K562 (cell line): ENCODE measurements around the gene ZBTB32. TPM values are rescaled to one million over a fixed set of nuclear protein-coding genes. Genes with fewer than 3 reads are reported as not detected.

Experiments used
- BRF1 ChIP-seq: IDR thresholded peaks from 3 replicates; pipeline ENCODE4 v1.6.1; 2011; ENCODE audit warnings: borderline replicate concordance, mild to moderate bottlenecking; ENCODE audit not compliant: insufficient read length; ENCODE audit errors: extremely low read depth
- CEBPB ChIP-seq: fragments of 450-650 bp; IDR thresholded peaks from 2 replicates; pipeline ENCODE4 v1.6.1; 2016; ENCODE audit warnings: missing genetic modification characterization, missing compliant biosample characterization
- CEBPG ChIP-seq, 3 experiments: fragments of 200-800 bp in 1 of 3; sonication (Bioruptor generic) in 1 of 3; sonication (generic) in 1 of 3; formaldehyde crosslinking in 1 of 3; IDR thresholded peaks in 2 of 3; conservative IDR thresholded peaks in 1 of 3; 2 replicates each; pipeline versions ENCODE4 v1.6.1 to v1.8.0; 2016 to 2022; ENCODE audit warnings: missing compliant biosample characterization in 2 of 3, missing genetic modification characterization in 2 of 3, mild to moderate bottlenecking in 1 of 3, missing genetic modification reagents in 1 of 3
- CHD1 ChIP-seq: fragments of 200-600 bp; sonication (generic); IDR thresholded peaks from one replicate; pipeline ENCODE4 v1.6.1; 2012; ENCODE audit warnings: mild to moderate bottlenecking, moderate library complexity, low read length, inconsistent platforms
- DPF2 ChIP-seq: fragments of 450-650 bp; IDR thresholded peaks from 2 replicates; pipeline ENCODE4 v1.6.1; 2016
- EWSR1 ChIP-seq: fragments of 450-650 bp; IDR thresholded peaks from 2 replicates; pipeline ENCODE4 v1.6.1; 2018; ENCODE audit warnings: borderline replicate concordance, mild to moderate bottlenecking, low read depth, moderate library complexity; ENCODE audit not compliant: partially characterized antibody
- HMGN3 ChIP-seq: IDR thresholded peaks from 2 replicates; pipeline ENCODE4 v1.6.1; 2011; ENCODE audit warnings: borderline replicate concordance, low read depth, mild to moderate bottlenecking, mixed read lengths, low read length; ENCODE audit not compliant: insufficient read length; ENCODE audit errors: extremely low read depth
- IFI16 ChIP-seq: fragments of 250-450 bp; sonication (Bioruptor Pico); IDR thresholded peaks from 2 replicates; pipeline ENCODE4 v2.1.2; 2022; ENCODE audit warnings: mild to moderate bottlenecking, inconsistent platforms
- MEF2D ChIP-seq: conservative IDR thresholded peaks from 2 replicates; pipeline ENCODE4 v1.6.1; 2016; ENCODE audit warnings: low read depth, missing genetic modification characterization, missing compliant biosample characterization
- MYBL2 ChIP-seq, 2 experiments: fragments of 450-650 bp in 1 of 2; sonication (generic) in 1 of 2; formaldehyde crosslinking in 1 of 2; IDR thresholded peaks; 2 replicates each; pipeline versions ENCODE4 v1.6.1 to v1.8.1; 2017 to 2022; ENCODE audit warnings: borderline replicate concordance in 1 of 2, inconsistent platforms in 1 of 2, low read depth in 1 of 2, mild to moderate bottlenecking in 1 of 2, missing genetic modification reagents in 1 of 2, moderate library complexity in 1 of 2
- NFRKB ChIP-seq: fragments of 450-650 bp; IDR thresholded peaks from 2 replicates; pipeline ENCODE4 v1.6.1; 2016; ENCODE audit warnings: low read depth
- POLR2B ChIP-seq: fragments of 450-650 bp; IDR thresholded peaks from 2 replicates; pipeline ENCODE4 v1.6.1; 2018; ENCODE audit warnings: low read depth; ENCODE audit not compliant: partially characterized antibody
- RBM34 ChIP-seq: fragments of 200-400 bp; formaldehyde crosslinking; IDR thresholded peaks from 2 replicates; pipeline ENCODE4 v1.6.1; 2018; ENCODE audit warnings: low read length, borderline replicate concordance; ENCODE audit not compliant: insufficient read depth
- SNRNP70 ChIP-seq: fragments of 200-400 bp; formaldehyde crosslinking; optimal IDR thresholded peaks from 2 replicates; pipeline ENCODE3; 2017; ENCODE audit warnings: low read depth, low read length
- ZBTB7A ChIP-seq: IDR thresholded peaks from 2 replicates; pipeline ENCODE4 v1.6.1; 2011; ENCODE audit warnings: low read depth, mild to moderate bottlenecking, low read length, moderate library complexity, borderline replicate concordance; ENCODE audit not compliant: control insufficient read depth
- ZFP36 ChIP-seq: fragments of 150-350 bp; IDR thresholded peaks from 2 replicates; pipeline ENCODE4 v1.6.1; 2018; ENCODE audit warnings: low read length, low read depth; ENCODE audit not compliant: partially characterized antibody
- ZFX ChIP-seq: sonication (generic); formaldehyde crosslinking; IDR thresholded peaks from 2 replicates; pipeline ENCODE4 v1.8.0; 2022; ENCODE audit warnings: mild to moderate bottlenecking, missing genetic modification reagents, moderate library complexity
- polyA plus RNA-seq, 8 experiments: library from polyadenylated mRNA; depleted of rRNA in 4 of 8; stranded (reverse) in 5 of 8; unstranded in 3 of 8; fragments of >200 nt; fragmentation: Nextera tagmentation in 2 of 8; fragmentation: Illumina TruSeq in 1 of 8; extraction: Ambion mirVana in 2 of 8; extraction: Trizol in 1 of 8; gene quantifications; 2 replicates each; pipeline versions ENCODE4 v1.2.1 to v1.2.3, GENCODE V29; 2011 to 2014; ENCODE audit warnings: inconsistent platforms in 1 of 8, missing spikeins in 1 of 8
- total RNA-seq, 7 experiments: library from RNA; depleted of rRNA in 6 of 7; stranded (reverse); fragments of >200 nt in 6 of 7; fragmentation: Illumina TruSeq in 2 of 7; extraction: Trizol in 2 of 7; gene quantifications; 2 replicates each; pipeline versions ENCODE4 v1.2.1 to v1.2.3, GENCODE V29; 2011 to 2021; ENCODE audit warnings: low replicate concordance in 1 of 7
- TF ChIP-seq, protein P1 (sequence below): IDR thresholded peaks from 2 replicates; pipeline ENCODE4 v1.6.1; 2011; ENCODE audit warnings: borderline replicate concordance, low read depth, mild to moderate bottlenecking, moderate library complexity, low read length; ENCODE audit not compliant: insufficient read depth, poor library complexity, severe bottlenecking
- TF ChIP-seq, protein P2 (sequence below): sonication (generic); formaldehyde crosslinking; IDR thresholded peaks from 2 replicates; pipeline ENCODE4 v1.5.0; 2020; ENCODE audit warnings: missing genetic modification reagents
- TF ChIP-seq, protein P3 (sequence below): fragments of 450-650 bp; IDR thresholded peaks from 2 replicates; pipeline ENCODE4 v1.6.1; 2016; ENCODE audit warnings: antibody characterized with exemption
- TF ChIP-seq, protein P4 (sequence below): fragments of 250-450 bp; sonication (Bioruptor Pico); IDR thresholded peaks from 2 replicates; pipeline ENCODE4 v1.5.1; 2021; ENCODE audit warnings: mild to moderate bottlenecking

The ZBTB32 gene
- total and polyA plus RNA-seq, 9 of the 15 experiments (the other 6 are each of a cell fraction or from before 2014, with no cell fraction given), result 0.20 TPM; not detected in 8

DNA sequence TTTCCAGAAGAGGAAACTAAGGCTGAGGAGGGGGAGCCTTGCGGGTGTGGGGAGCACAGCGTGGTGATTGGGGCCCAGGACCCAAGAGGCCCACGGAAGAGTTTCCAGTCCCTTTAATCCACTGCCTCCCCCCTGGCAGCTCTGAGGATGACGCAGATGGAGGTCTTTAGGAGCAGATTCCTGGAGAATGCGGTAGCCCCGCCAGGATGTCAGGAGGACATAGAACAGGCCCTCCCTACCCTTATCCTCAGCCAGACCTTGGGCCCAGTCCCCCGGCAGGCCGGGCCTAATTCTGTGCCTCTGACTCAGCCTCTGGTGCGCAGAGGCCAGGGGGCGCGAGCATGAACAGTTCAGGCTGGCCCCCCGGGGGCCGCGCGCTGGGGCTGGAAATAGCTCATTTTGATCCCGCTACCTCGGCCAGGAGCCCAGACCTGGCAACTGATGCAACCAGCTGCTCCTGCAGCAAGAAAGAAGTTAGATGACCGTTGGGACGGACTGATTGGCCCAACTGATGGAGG, 52.9 kb downstream of the ZBTB32 start (continued):
- no peak for TF ChIP-seq MYBL2 (IDR thresholded peaks at IDR 0.05; ENCODE audit: low read depth)
- TF ChIP-seq MYBL2 (CRISPR knock-in tag; IDR thresholded peaks at IDR 0.05; ENCODE audit: borderline replicate concordance), result no peak
- peak; percentile 33 for TF ChIP-seq CHD1
- TF ChIP-seq HMGN3, result peak; percentile 54
- 0 out of 2 replicates have a peak, but pooled peaks have one; percentile 13 for TF ChIP-seq CEBPB (tag)
- TF ChIP-seq, protein P1, sequence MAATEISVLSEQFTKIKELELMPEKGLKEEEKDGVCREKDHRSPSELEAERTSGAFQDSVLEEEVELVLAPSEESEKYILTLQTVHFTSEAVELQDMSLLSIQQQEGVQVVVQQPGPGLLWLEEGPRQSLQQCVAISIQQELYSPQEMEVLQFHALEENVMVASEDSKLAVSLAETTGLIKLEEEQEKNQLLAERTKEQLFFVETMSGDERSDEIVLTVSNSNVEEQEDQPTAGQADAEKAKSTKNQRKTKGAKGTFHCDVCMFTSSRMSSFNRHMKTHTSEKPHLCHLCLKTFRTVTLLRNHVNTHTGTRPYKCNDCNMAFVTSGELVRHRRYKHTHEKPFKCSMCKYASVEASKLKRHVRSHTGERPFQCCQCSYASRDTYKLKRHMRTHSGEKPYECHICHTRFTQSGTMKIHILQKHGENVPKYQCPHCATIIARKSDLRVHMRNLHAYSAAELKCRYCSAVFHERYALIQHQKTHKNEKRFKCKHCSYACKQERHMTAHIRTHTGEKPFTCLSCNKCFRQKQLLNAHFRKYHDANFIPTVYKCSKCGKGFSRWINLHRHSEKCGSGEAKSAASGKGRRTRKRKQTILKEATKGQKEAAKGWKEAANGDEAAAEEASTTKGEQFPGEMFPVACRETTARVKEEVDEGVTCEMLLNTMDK, result no peak
- no peak for TF ChIP-seq RBM34
- no peak for TF ChIP-seq IFI16 (CRISPR knock-in tag)
- TF ChIP-seq SNRNP70, result no peak
- TF ChIP-seq ZFP36, result no peak
- peak; percentile 90 for TF ChIP-seq ZBTB7A
- TF ChIP-seq, protein P2, sequence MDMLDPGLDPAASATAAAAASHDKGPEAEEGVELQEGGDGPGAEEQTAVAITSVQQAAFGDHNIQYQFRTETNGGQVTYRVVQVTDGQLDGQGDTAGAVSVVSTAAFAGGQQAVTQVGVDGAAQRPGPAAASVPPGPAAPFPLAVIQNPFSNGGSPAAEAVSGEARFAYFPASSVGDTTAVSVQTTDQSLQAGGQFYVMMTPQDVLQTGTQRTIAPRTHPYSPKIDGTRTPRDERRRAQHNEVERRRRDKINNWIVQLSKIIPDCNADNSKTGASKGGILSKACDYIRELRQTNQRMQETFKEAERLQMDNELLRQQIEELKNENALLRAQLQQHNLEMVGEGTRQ (CRISPR knock-in tag), result no peak
- TF ChIP-seq POLR2B, result peak; percentile 18
- TF ChIP-seq, protein P3, sequence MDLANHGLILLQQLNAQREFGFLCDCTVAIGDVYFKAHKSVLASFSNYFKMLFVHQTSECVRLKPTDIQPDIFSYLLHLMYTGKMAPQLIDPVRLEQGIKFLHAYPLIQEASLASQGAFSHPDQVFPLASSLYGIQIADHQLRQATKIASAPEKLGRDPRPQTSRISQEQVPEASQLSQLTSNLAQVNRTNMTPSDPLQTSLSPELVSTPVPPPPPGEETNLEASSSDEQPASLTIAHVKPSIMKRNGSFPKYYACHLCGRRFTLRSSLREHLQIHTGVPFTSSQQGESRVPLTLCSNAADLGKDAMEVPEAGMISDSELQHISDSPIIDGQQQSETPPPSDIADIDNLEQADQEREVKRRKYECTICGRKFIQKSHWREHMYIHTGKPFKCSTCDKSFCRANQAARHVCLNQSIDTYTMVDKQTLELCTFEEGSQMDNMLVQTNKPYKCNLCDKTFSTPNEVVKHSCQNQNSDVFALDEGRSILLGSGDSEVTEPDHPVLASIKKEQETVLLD, result 0 out of 2 replicates have a peak, but pooled peaks have one; percentile 43
- TF ChIP-seq EWSR1, result no peak
- TF ChIP-seq NFRKB, result no peak; the same call in 1 of the 2 replicates
- TF ChIP-seq ZFX (CRISPR knock-in tag), result peak; percentile 74
- TF ChIP-seq, protein P4, sequence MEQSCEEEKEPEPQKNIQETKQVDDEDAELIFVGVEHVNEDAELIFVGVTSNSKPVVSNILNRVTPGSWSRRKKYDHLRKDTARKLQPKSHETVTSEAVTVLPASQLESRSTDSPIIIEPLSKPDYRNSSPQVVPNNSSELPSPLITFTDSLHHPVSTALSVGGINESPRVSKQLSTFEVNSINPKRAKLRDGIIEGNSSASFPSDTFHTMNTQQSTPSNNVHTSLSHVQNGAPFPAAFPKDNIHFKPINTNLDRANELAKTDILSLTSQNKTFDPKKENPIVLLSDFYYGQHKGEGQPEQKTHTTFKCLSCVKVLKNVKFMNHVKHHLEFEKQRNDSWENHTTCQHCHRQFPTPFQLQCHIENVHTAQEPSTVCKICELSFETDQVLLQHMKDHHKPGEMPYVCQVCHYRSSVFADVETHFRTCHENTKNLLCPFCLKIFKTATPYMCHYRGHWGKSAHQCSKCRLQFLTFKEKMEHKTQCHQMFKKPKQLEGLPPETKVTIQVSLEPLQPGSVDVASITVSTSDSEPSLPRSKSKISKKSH (CRISPR knock-in tag), result no peak
- TF ChIP-seq CEBPG (CRISPR knock-in tag; IDR thresholded peaks at IDR 0.05), result peak; percentile 90
- peak; percentile 54 to 63; a peak in 2 of 4 replicates for TF ChIP-seq CEBPG (tag; conservative IDR thresholded peaks at IDR 0.05 in 1 of 2, IDR thresholded peaks at IDR 0.05 in 1 of 2)
- TF ChIP-seq DPF2, result peak; percentile 35
- TF ChIP-seq BRF1, result no peak
- TF ChIP-seq MEF2D (tag), result 0 out of 2 replicates have a peak, but pooled peaks have one; percentile 34
